Skin of body (tissue), 2 donors: ENCODE measurements around the gene HOXA11. TPM values are rescaled to one million over a fixed set of nuclear protein-coding genes. Genes with fewer than 3 reads are reported as not detected.

Source experiments
- DNase-seq: peaks from one replicate; lab custom pipeline; 2025; lab: John Stamatoyannopoulos, UW
- total RNA-seq: library from RNA; depleted of rRNA; stranded (reverse); fragments of >200 nt; gene quantifications from one replicate; pipeline ENCODE4 v1.2.3, GENCODE V29; 2014

HOXA11 gene
- total RNA-seq, 1 donor from 2014 or later: 0.20 TPM

DNA sequence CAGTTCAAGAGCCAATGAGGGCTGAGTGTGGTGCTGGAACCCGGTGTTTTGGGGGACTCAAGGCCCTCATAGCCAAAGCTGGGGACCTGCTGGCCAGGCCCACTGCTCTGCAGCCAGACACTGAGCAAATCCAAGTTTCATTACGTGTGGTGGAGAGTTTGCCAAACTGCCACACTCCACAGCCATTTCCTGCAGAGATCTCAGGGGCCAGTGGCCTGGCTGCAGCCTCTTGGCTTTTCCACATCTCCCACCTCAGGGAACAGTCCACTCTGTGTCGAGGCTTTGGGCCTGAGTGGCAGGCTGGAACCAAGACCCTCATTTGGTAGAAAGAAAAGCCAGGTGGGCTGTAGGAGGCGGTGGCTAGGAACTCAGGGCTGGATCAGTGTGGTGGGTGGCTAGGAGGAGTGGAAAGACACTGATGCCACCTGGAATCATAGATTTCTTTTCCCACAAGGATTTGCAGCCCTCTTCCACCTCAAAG lies 3.2 kb downstream of the HOXA11 start:
- no peak for DNase-seq

DNA sequence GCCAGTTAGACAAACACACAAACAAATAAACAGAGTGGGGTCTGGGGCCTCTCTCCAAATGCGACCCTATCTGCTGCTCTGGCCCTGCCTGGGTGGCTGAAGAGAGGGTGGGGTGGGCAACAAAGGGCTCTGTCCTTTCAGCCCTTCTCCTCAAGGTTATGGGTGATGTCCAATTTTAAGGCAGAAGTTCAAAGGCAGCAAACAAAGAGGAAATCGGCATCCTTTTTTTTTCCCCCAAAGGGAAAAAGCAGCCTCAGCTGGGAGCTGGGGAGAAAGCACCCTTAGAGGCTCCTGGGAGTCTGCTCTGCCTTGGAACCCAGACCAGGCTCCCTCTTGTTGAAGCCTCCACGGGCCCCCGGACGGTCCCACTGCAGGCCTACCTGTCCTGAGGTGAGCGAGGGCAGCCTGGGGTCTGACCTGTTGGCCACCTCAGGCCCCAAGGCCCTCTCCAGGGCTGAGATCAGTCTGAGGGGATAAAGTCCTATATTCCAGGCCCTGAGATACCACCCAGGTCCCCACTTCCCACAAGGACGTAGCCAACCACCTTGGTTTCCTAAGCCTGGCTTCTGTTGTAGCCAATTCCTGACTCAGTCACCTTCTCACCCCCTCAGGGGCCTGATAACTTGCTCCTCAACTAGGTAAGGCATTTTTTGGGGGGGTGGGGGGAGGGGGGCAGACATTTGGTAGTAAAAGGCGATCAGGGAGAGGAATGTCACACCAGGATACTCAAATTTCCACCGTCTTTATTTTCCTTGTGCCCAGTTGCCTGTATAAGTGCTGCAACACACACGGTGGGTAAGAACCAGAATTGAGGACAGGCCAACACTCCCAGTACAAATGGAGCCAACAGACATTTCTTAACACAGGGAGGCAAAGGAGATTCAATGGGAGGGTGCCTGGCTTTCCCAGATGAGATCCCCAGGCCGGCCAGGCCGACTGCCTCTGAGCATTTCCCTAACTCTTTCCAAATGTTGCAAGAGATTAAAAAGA lies 4.3 kb downstream of the HOXA11 start:
- DNase-seq: no peak

DNA sequence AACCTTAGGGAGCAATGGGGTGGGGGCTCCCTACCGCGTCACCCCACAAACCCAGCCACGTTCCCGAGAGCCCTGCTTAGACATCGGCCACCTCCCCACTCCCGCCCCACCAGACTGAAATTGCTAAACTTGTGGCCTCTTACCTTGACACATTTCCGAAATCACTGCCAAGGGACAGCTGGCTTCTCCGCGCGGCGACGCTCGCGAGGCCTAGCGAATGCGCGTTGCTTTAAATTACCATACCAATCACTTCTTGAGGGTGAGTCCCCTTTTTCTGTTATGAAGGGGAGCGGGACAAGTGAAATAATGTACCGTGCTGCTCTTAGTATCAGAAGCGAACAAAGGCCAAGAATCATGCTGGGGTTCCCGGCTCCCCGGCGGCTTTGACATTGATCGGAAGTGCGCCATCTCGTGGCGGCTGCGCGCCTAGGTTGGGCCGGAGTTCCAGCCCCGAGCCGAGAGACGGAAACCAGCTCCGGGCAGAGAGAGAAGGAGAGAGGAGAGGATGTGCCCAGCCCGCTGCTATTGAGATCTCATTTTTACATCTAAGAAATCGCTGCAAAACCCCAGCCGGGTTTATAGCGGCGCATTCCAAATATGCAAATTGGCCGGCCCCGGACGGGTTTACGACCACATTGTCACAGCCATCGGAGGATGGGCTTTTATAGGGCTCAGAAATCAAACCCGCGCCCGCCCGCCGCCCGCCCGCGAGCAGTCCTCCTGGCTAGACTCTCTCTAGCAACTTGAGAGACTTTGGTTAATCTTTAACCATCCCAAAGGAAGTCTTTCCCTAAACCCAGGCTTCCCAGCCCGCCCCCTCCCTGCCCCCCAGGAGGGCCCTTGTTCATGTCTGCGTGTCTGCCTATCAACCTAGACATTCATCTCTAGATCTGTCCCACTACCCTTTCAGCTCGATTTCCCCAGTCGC lies 5.3 kb downstream of the HOXA11 start:
- peak; percentile 84 for DNase-seq

DNA sequence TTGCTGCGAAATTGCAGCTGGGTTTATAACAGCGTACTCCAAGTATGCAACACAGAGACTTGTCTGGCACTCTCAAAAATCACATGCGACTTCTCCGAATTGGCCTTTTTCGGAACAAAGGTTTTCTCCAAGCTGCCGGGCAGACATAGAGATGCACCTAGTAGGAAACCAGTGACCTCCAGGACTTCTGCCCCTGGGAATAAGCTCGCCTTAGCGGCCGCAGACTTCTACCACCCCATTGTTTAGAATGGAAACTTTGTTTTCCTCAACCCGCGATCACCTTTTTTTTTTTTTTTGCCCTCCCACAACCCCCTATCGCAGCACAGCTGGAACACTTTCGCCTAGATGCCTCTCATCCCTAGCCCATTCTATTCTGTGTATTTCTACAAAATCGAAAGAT lies 6.0 kb downstream of the HOXA11 start:
- DNase-seq: peak; percentile 59

DNA sequence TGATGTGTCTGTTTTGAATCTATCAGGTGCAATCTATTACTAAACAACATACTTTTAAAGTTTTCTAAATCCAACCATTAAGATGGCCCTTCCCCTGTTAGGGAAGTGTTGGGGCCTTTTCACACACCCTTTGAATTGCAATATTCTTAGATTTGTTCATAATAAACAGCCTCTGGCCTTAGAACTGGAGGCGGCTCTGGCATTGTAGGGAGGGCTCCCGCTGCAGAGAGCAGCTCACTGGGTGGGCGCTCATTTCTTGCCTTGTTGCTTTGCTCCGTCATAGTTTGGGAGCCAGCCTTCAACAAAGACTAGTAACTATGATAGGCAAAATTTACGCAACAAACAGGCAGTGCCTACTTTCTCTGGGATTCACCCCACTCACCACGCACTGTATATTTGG lies 6.7 kb downstream of the HOXA11 start:
- no peak for DNase-seq

DNA sequence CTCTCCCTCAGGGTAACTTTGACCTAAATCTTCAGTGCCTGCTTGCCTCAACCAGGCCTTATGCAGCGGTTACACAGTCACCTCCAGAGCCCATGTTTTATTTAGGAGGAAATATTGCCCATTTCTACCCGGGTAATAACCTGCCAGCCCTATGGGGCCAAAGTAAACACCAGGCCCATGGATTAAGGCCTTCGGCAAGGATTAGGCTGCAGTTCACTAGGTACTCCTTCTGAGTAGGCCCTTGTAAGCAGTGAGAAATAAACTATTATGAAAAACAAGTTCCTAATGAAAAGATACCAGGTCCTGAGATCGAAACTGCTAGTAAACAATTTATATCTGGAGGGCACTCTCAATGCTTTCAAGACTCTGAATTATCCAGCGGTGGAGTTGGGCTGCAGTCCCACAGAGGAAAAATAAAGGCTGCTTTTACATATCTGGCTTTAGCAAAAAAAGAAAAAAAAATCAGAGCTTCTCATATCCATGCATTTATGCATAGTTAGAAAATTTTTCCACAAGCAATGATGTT lies 7.2 kb downstream of the HOXA11 start:
- DNase-seq: no peak

DNA sequence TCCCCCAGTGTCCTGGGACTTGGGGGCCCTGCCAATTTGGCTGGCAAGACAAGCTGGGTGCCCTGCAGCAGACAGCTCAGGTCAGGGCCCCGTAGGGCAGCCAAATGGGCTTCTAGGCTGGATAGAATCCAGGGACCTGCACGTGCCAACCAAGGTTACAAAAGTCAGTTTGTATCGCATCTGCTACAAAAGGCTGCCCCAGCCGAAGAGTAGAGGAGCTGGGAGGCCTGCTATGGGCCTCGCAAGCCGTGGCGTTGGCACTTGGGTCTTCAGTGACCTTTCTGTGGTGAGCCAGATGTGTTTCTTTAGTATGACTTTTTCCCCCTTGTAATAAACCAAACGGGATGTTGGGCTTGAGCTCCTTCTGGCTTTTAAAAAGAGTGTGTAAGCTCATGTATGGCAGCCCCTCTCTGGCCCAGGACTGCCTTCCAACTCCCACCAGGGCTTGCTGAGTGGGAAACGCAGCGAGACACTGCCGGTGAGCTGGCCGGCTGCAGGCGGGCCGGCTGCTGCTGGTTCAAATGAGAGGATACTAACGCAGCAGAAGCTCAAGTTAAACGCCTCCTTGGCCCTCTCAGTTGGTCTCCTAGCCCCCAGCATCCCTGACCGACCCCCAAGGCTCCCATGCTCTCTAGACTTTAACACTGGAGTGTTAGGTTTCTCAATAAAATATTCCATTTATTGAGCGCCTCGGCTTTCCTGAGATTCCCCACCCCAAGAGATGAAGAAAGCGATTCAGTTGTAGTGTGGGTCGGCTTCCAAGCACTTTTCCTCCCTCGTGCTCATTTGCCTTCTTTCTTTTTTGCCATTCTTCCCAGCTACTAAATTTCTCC lies 7.9 kb downstream of the HOXA11 start:
- no peak for DNase-seq

DNA sequence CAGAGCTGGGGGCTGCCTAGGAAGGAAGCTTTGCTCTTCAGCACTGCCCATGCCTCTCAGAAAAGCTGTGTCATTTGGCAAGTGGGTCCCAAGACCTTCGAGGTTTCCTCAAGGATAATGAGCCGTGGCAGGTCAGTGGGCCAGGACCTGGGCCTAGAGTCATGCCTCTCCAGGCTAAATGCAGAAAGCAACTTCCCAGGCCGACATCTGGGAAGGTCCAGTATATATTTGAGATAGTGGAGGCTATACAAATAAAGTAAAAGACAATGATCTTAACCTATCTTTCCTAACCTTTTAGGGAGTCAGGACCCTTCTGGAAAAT lies 8.5 kb downstream of the HOXA11 start:
- no peak for DNase-seq

DNA sequence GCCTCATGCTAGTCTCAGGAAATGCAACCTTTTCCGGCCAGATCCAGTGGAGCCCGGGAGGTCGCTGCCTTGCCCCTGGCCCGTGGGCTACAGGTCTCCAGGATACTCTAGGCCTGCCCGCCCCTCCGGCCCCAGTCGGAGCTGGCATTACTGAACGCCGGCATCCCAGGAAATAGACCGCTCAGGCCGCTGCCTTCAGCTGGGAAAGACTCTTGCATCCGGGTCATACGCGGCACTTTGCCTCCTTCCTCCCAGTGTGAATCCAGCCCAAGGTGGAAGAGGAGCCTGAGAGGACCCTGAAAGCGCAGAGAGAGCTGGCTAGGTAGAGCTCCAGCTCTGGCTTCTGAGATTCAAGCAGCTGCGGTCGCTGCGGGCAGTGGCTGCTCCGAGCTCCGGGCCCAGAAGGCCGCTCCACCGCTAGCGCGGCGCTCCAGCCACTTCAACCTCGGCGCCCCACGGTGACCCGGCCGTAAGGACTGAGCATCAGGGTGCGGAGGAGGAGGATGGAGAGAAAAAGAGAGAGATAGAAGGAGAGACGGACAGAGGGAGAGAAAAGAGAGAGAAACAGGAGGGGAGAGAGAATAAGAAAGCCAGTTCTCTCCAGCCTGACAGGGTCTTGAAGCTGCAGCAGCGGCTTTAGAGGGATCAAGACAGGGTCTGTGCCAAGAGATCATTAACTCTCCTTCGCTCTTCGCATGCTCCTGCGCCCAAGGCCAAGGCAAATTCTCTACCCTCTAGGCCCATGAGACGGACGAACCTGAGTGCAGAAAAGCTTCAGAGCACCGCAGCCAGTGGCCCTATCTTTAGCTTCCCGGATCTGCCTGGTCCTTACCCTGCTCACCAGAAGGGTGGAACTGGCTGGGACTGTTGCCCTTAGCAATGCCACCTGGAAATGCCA lies 9.2 kb downstream of the HOXA11 start:
- no peak for DNase-seq

DNA sequence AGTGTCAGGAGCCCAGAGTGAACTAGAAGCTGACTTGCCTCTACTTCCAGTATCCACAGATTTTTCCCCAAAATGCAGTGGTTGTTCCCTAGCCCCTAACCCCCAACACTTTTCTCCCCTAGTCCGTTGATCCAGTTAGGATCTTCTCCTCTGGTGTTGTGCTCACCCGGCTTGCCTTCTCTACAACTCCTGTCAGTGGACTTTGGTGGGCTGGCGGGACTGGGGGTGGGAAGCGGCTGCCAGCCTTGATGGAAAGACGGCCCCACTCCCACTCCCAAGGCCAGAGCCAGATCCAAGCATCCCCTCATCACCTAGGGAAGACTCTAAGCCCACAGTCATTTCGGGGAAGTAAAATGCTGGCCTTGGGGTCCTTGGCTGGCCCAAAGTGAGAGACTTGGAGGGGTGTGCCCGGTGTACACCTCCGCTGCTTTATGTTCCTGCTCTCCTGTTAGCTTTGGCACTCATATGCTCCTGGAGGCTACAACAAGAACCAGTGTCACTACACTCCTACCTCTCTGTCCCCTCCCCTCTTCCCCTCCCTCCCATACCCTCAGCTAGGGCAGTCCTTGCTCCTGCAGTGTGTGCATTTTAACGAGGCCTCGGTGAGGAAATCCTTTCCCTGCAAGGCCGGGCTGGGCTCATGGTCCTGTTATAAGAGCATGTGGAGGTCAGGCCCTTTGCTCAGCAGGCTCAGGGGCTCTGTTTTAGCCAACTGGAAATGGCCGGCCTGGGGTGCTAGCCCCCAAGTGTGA lies 10.0 kb downstream of the HOXA11 start:
- no peak for DNase-seq

DNA sequence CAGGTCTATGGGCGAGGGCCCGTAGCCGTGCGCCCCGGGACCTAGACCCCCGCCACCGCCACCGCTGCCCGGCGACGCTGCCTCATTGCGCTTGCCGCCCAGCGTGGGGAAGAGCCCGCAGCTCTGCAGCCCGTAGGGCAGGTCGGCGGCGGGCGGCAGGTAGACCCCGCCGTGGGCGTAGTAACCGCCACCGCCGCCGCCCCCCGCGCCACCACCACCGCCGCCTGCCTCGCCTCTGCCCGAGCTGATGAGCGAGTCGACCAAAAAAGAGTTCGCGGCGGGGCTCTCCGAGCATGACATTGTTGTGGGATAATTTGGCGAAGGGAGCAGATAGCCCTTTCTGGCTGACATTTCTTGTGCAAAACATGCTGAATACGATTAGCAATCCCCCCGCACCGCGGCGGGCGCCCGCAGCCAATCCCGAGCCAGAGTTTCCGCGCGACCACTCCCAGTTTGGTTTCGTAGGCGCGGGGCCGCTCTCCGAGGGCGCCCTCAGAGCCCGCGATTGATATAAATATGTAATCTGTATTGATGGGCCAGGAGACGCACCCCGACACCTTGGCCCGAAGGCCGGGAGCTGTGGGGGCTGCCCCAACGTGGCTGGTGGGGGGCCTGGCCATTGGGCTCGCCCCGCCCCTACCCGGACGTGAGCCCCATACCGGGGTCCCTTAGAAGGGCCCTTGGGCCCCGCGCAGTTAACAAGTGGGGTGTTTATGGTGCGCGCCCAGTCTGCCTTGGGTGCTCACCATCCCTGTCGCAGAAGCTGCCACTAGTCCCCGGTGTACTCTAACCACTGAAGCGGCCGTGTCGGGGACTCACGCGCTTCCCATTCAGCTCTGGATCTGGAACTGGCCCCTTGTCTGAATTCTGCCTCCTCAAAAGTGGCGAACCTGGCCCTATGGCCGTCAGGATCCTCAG lies 10.8 kb downstream of the HOXA11 start, which contains the start of gene HOXA10:
Gene HOXA10, minus strand, starts transcription at position 365 of the 918 bp plus-strand sequence. Its CDS starts 14 bp downstream, at position 351.
- peak; percentile 85 for DNase-seq

DNA sequence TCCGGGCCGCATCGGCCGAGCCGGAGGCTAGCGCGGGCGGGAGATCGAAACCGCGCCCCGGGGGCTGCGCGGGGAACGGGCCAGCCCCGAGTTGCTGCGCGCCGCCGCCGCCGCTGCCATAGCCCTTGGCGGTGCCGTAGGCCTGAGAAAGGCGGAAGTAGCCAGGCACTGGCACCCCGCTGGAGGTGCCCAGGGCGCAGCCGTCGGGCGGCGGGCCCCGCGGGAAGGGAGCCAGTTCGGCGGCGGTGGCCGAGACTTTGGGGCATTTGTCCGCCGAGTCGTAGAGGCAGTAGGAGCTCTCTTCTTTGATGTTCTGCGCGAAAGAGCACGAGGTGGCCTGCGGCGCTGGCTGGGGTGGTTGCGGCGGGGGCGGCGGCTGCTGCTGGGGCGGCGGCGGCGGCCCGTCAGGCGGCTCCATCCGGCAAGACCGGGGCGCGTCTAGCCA lies 11.5 kb downstream of the HOXA11 start:
- no peak for DNase-seq

DNA sequence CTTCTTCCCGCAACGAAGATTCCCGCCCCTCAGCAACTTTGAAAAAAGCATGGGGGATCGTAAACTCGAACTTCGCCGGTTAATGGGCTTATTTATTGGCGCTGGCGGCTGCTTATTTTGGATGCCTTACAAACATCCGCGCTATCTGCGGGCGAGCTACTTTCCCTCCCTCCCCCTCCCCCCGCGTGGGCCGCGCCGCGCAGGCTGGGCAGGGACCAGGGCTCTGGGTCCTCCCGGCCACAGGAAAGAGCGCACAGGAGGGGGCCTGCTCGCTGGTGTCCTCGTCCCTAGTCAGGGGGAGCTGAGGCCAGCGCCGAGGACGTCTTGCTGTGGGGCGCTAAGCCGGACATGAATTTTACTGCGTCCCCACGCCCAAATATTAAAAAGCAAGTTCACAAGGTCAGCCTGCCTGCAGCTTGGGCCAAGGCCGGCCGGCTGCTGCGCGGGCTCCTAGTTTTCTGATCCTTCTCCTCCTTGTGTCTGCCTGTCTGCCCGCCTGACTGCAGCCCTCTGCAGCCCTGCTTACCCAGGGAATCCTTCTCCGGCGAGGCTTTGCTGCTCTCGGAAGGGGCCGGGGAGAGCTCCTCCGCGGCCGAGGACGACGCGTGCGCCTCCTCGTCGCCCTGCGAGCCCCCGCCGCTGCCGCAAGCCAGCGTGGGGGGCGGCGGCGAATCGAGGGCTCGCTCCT lies 12.1 kb downstream of the HOXA11 start:
- peak; percentile 60 for DNase-seq

DNA sequence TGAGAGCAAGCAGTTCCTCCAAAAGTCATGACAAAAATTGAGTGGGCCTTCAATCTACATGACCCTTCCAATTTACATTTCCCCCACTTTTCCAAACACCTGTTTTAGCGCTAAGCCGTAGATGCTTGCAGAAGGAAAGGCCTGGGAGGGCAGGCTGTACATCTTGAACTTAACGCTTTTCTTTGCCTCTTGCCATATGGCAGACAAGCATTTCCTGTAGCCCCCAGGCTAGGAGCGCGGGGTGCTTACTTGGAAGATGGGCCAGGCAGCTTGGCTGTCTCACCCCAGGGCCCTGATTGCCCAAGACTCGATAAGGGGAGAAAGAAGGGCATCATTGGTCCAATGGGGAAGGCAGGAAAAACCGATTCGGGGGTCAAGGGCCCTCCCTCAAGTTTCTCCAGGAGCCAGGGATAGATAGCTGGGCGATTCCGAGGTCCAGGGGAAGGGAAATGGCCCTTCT lies 12.7 kb downstream of the HOXA11 start:
- no peak for DNase-seq

DNA sequence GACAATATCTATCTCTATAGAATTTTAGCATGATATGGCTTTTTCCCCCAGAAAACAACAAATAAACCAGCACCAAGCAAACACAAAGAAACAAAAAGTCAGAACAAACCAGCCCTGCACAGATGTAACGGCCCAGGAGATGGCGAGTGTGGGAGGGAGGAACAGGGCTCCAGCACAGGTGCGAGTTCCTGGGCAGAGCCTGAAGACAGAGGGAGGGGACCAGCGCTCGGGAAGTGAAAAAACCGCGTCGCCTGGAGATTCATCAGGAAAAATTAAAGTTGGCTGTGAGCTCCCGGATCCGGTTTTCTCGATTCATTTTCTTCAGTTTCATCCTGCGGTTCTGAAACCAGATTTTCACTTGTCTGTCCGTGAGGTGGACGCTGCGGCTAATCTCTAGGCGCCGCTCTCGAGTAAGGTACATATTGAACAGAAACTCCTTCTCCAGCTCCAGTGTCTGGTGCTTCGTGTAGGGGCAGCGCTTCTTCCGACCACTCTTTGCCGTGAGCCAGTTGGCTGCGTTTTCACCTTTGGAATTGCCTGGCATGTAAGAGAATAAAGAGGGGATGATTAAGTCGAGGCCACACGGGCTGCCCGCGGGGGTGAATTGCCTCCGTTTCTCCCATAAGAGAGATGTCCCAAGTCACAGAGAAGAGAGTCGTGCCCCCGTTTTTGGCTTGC lies 13.3 kb downstream of the HOXA11 start:
- no peak for DNase-seq

DNA sequence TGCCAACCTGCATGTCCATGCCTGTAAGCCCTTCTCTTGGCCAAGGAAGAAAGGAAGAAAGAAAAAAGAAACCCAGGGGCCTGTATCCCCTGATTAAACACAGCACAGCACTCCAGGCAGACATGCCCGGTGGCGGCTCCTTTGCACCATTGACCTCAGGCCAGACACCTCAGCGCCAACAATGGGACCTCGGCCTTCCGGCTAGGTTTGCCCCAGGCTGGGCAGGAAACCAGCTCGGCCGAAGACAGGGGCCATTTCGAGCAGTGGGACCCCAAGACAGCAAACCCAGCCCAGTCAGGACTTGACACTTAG lies 13.8 kb downstream of the HOXA11 start:
- DNase-seq: no peak
